Sigmoid colon (tissue), 4 donors: ENCODE measurements around the gene CLCN3.

Experiments used
- CTCF ChIP-seq, 4 experiments: fragments of 450-650 bp in 3 of 4; fragments of 200-600 bp in 1 of 4; IDR thresholded peaks; one replicate each; pipeline ENCODE4 v1.5.1; 2016 to 2019; ENCODE audit warnings: antibody characterized with exemption in 4 of 4, mild to moderate bottlenecking in 3 of 4, moderate library complexity in 2 of 4
- EP300 ChIP-seq, 4 donors: sonication (generic); formaldehyde crosslinking; IDR thresholded peaks; one replicate each; pipeline ENCODE4 v1.6.1; 2017; ENCODE audit warnings: antibody characterized with exemption in 4 of 4

DNA sequence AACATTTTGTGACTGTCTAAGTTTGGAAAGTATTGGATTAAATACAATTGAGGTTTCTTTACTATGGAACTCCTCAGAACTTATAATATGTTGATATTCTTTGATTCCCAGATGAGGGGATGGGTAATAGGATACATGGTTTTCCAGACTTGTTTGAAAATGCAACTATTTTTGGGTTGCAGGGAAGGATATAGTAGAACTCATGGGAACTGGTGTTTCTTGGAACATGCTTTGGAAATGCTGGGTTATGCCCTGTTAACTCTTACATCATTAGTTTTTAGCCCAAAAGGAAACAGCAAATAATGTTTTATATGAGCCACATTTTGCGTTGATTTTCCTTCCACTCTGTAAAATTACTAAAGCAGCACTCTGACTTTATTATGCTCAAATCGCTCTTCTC lies 95.4 kb downstream of the CLCN3 start:
- TF ChIP-seq CTCF (IDR thresholded peaks at IDR 0.05) (no peak), EP300 (IDR thresholded peaks at IDR 0.05) (no peak)
